Nephron (organoid): ENCODE data around the gene CUBN.

Source experiments
- H3K27ac Mint-ChIP-seq, 3 experiments: 2 replicates each; pipeline ENCODE4 v1.8.0; 2020; ENCODE audit warnings: mixed read lengths in 3 of 3, mild to moderate bottlenecking in 2 of 3, moderate library complexity in 1 of 3
- H3K27me3 Mint-ChIP-seq: 2 replicates; pipeline ENCODE4 v1.8.0; 2021; ENCODE audit warnings: low read depth, mild to moderate bottlenecking, moderate library complexity, mixed read lengths
- H3K36me3 Mint-ChIP-seq: 2 replicates; pipeline ENCODE4 v1.8.0; 2020; ENCODE audit warnings: low read depth, mixed read lengths
- H3K4me1 Mint-ChIP-seq: 2 replicates; pipeline ENCODE4 v1.8.0; 2020; ENCODE audit warnings: mixed read lengths
- H3K4me3 Mint-ChIP-seq, 3 experiments: 2 replicates each; pipeline ENCODE4 v1.8.0; 2020; ENCODE audit warnings: mild to moderate bottlenecking in 3 of 3, mixed read lengths in 3 of 3, moderate library complexity in 2 of 3
- H3K9me3 Mint-ChIP-seq: 2 replicates; pipeline ENCODE4 v1.8.0; 2020; ENCODE audit warnings: mixed read lengths
- CTCF ChIP-seq, 3 experiments: fragments of 200-600 bp; sonication (generic); IDR thresholded peaks; one replicate each; pipeline ENCODE4 v1.5.0; 2021; ENCODE audit warnings: antibody characterized with exemption in 3 of 3; ENCODE audit not compliant: unreplicated experiment in 3 of 3

CUBN gene

GRCh38 chr10:16854623-16855022, 275.0 kb downstream of the CUBN start:
- peak overlapping the region in 1 of 3 experiments; percentile 78 for H3K27ac Mint-ChIP-seq
- H3K4me3 Mint-ChIP-seq, result no peak overlapping the region
- H3K27me3 Mint-ChIP-seq, result no peaks in the 10 kb centered on the region
- H3K36me3 Mint-ChIP-seq, result no peaks in the 10 kb centered on the region
- H3K4me1 Mint-ChIP-seq, result peaks cover 48% of the 10 kb centered on the region
- TF ChIP-seq CTCF (IDR thresholded peaks at IDR 0.05; ENCODE audit: unreplicated experiment in 3 of 3), result no peak
- H3K9me3 Mint-ChIP-seq, result no peaks in the 10 kb centered on the region

GRCh38 chr10:16853809-16854208, 275.8 kb downstream of the CUBN start:
- no peak overlapping the region for H3K4me3 Mint-ChIP-seq
- TF ChIP-seq CTCF (IDR thresholded peaks at IDR 0.05; ENCODE audit: unreplicated experiment in 3 of 3), result no peak
- no peaks in the 10 kb centered on the region for H3K9me3 Mint-ChIP-seq
- H3K4me1 Mint-ChIP-seq, result peaks cover 56% of the 10 kb centered on the region
- H3K27me3 Mint-ChIP-seq, result no peaks in the 10 kb centered on the region
- H3K36me3 Mint-ChIP-seq, result no peaks in the 10 kb centered on the region
- H3K27ac Mint-ChIP-seq, result peak overlapping the region; percentile 41 to 78 (median 52)

GRCh38 chr10:16853201-16853600, 276.4 kb downstream of the CUBN start:
- Mint-ChIP-seq H3K4me3 (no peak overlapping the region), H3K9me3 (no peaks in the 10 kb centered on the region), H3K36me3 (no peaks in the 10 kb centered on the region), H3K4me1 (peaks cover 57% of the 10 kb centered on the region), H3K27me3 (no peaks in the 10 kb centered on the region), H3K27ac (peak overlapping the region; percentile 41 to 78 (median 52))
- peak; percentile 33 to 38 (median 37) for TF ChIP-seq CTCF (IDR thresholded peaks at IDR 0.05; ENCODE audit: unreplicated experiment in 3 of 3)

- H3K4me1 Mint-ChIP-seq, result peaks cover 55% of the 10 kb centered on the region
- H3K4me3 Mint-ChIP-seq, result no peak overlapping the region
- TF ChIP-seq CTCF (IDR thresholded peaks at IDR 0.05; ENCODE audit: unreplicated experiment in 3 of 3), result no peak
- H3K27ac Mint-ChIP-seq, result peak overlapping the region in 2 of 3 experiments; percentile 78 to 88
- no peaks in the 10 kb centered on the region for H3K36me3 Mint-ChIP-seq
- no peaks in the 10 kb centered on the region for H3K27me3 Mint-ChIP-seq
- no peaks in the 10 kb centered on the region for H3K9me3 Mint-ChIP-seq
These were observed 277.0 kb downstream of the CUBN start for GRCh38 chr10:16852624-16853023.

GRCh38 chr10:16848562-16849154, 281.0 kb downstream of the CUBN start:
- Mint-ChIP-seq H3K4me3 (no peak overlapping the region), H3K36me3 (no peaks in the 10 kb centered on the region), H3K4me1 (peaks cover 39% of the 10 kb centered on the region)

More at GRCh38 chr10:16848562-16849154, 281.0 kb downstream of the CUBN start:
- H3K9me3 Mint-ChIP-seq, result no peaks in the 10 kb centered on the region
- H3K27me3 Mint-ChIP-seq, result no peaks in the 10 kb centered on the region
- TF ChIP-seq CTCF (IDR thresholded peaks at IDR 0.05; ENCODE audit: unreplicated experiment in 3 of 3), result no peak
- H3K27ac Mint-ChIP-seq, result peak overlapping the region in 2 of 3 experiments; percentile 1 to 11
